LNCAP (cell line): ENCODE results near the gene DNAH10.

Experiments used
- TF ChIP-seq, protein P1 (sequence below): fragments of 450-650 bp; IDR thresholded peaks from 2 replicates; pipeline ENCODE4 v1.5.1; 2017; ENCODE audit warnings: mild to moderate bottlenecking

The DNAH10 gene

DNA sequence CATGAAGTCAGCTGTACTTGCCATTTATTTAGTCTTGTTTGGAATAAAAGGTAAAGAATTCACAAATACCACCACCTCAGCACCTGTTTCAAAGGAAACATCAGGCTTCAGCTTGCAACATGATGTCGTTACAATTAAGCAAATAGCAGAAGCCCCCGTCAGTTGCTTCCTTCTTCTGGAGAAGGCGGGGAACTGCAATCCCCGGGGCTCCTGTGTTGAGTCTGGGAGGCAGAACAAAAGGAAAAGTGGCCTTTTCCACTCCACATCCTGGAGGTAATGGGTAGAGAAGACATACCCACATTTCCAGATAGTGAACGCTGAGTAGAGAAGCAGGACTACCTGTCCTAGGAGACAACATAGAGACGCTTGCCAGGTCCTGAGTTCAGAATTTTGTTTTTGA lies 92.8 kb downstream of the DNAH10 start:
- TF ChIP-seq, protein P1, sequence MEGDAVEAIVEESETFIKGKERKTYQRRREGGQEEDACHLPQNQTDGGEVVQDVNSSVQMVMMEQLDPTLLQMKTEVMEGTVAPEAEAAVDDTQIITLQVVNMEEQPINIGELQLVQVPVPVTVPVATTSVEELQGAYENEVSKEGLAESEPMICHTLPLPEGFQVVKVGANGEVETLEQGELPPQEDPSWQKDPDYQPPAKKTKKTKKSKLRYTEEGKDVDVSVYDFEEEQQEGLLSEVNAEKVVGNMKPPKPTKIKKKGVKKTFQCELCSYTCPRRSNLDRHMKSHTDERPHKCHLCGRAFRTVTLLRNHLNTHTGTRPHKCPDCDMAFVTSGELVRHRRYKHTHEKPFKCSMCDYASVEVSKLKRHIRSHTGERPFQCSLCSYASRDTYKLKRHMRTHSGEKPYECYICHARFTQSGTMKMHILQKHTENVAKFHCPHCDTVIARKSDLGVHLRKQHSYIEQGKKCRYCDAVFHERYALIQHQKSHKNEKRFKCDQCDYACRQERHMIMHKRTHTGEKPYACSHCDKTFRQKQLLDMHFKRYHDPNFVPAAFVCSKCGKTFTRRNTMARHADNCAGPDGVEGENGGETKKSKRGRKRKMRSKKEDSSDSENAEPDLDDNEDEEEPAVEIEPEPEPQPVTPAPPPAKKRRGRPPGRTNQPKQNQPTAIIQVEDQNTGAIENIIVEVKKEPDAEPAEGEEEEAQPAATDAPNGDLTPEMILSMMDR, result no peak

DNA sequence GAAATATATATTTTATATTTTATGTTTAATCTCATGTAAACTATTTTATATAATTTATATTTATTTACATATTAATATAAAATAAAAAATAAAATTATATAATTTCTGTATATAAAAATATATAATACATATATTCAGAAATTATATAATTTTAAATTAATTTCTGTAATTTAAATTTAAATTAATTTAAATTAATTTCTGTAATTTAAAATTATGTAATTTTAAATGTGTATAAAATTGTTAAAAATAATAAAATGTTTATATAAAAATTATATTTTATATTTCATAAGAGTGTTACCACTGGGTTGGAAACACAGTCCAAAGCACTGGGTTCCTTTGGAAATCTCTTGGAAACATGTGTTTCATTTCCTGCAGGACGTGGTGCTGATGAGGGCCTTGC lies 94.6 kb downstream of the DNAH10 start:
- TF ChIP-seq, protein P1, result no peak

DNA sequence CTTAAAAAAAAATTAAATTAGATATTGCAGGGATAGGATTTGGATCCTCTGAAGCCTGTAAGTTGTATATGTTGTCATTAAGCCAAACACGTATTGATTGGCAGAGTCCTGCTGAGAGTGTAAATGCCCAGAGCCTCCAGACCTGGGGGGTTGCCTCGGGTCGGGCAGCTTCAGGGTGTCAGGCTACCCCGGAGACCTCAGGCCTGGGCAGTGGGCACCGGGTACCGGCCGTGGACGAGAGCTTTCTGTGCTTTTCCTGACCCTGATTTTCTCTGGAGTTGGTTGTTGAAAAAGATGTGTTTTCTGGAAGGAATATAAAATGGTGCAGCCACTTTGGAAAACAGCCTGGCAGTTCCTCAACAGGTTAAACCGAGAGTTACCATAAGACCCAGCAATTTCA lies 96.1 kb downstream of the DNAH10 start:
- TF ChIP-seq, protein P1, result no peak

DNA sequence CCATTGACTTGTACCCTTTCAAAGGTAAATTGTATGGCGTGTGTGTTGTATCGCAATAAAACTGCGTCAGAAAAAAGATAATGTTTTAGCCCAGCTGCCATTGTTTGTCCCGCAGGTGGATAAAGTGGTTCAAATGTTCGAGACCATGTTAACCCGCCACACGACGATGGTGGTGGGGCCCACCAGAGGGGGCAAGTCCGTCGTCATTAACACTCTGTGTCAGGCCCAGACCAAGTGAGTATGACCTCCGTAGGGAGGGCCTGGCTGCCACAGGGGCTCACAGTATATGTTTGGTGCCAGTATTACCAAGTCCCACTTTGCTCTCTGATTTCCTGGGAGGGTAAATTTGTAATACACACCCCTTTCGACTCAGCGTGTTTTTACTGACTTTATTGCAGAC lies 96.9 kb downstream of the DNAH10 start:
- TF ChIP-seq, protein P1, result no peak

DNA sequence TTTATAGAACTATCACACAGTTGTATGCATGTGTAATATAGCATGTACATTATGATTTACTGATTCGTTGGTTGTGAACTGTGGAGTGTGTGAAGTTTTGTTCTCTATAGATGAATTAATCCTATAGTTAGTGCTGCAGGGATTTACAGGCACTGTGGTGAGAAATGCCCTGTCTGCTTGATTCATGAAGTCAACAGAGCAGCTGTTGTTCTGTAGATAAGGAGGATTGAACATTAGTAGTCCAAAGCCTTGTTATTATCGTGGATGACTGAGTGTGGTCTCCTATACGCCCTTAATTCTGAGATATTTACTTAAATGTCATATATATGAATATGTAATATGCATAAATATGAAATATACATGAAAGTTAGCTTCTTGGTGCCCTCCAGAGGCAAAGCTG lies 98.3 kb downstream of the DNAH10 start:
- TF ChIP-seq, protein P1, result no peak

DNA sequence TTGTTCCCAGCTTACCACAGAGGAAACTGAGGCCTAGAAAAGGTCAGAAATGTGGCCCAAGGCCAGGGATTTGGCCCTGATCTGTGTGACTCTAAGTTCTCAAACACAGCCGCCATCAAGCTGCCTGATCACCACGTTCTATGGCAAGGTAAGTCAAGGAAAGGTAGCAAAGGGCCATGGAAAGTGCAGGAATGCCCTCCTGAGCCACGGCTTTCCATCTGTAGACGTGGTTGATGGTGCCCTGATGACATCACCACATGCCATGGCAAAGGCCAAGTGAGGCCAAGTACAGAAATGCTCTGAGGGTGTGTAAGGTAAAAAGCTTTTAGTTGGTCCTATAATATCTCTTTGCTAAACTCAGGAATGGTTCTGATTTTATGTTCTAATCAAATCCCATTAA lies 99.3 kb downstream of the DNAH10 start:
- TF ChIP-seq, protein P1, result no peak

DNA sequence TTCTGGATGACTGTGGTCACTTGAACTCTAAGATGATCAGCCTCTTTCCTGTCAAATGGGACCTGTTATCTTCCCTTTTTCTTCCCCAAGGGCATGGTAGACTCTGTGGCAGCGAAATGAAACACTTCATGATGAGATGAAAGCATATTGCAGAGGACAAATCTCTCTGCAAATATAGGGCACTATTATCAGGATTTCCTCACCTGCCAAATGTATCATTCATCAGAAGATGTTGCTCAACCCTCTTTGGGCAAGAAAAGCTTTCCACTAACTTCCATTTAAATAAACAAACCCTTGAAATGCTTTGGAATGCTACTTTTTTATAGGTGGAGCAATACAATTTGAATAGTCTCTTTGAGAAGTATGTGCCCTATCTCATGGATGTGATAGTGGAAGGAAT lies 105.0 kb downstream of the DNAH10 start:
- TF ChIP-seq, protein P1, result no peak

DNA sequence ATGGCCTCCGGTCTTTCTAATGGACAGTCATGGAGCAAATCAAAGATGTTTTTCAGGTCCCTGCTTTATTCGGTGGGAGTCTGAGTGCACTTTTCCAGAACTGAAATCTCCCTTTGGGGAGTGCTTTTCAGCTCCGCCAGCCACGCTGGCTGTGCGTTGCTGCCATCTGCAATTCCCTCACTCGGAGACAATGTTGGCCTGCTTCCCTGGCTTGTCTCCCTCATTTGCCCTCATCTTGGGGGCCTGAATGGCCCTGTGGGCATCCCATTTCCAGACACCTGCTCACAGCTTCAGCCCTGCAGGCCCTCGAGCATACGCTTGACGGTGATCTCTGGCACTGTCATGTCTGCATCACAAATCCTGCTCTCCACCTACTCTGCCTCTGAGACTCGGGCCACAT lies 106.7 kb downstream of the DNAH10 start:
- TF ChIP-seq, protein P1, result no peak
